GM12872 (cell line): Measurements from ENCODE around the gene MAP7D2.

Experiments
- CTCF ChIP-seq: IDR thresholded peaks from 3 replicates; pipeline ENCODE4 v1.5.1; 2011; ENCODE audit warnings: low read depth, mild to moderate bottlenecking, low read length, moderate library complexity; ENCODE audit not compliant: insufficient read depth

The MAP7D2 gene

GRCh38 chrX:20116577-20117240 lies at the start of gene MAP7D2:
TSS of gene MAP7D2 (minus strand) at chrX:20116907. CDS start at chrX:20116879, 28 bp downstream.
- TF ChIP-seq CTCF = no peak

GRCh38 chrX:20159797-20160385 lies 43.2 kb upstream of the MAP7D2 start:
- TF ChIP-seq CTCF = no peak

- no peak for TF ChIP-seq CTCF
Measured at GRCh38 chrX:20151689-20152088, 35.0 kb upstream of the MAP7D2 start.

- no peak for TF ChIP-seq CTCF
Measured at GRCh38 chrX:20149326-20149725, 32.6 kb upstream of the MAP7D2 start.

GRCh38 chrX:20147561-20147960 lies 30.9 kb upstream of the MAP7D2 start:
- no peak for TF ChIP-seq CTCF

- no peak for TF ChIP-seq CTCF
Measured at GRCh38 chrX:20144491-20144890, 27.8 kb upstream of the MAP7D2 start.

- no peak for TF ChIP-seq CTCF
Measured at GRCh38 chrX:20143561-20143960, 26.9 kb upstream of the MAP7D2 start.
